Subcutaneous abdominal adipose tissue (tissue), 5 donors: ENCODE data around the gene HMOX2.

ENCODE experiments used
- H3K27ac ChIP-seq: one replicate; pipeline ENCODE4 v1.7.0; 2013; ENCODE audit warnings: low read depth, mild to moderate bottlenecking, inconsistent platforms, low read length, moderate library complexity
- H3K27me3 ChIP-seq, 5 donors: one replicate each; pipeline ENCODE4 v1.7.0; 2013; ENCODE audit warnings: low read length in 5 of 5, inconsistent platforms in 1 of 5; ENCODE audit not compliant: control insufficient read depth in 5 of 5, insufficient read depth in 4 of 5
- H3K36me3 ChIP-seq, 5 donors: one replicate each; pipeline ENCODE4 v1.7.0; 2013; ENCODE audit warnings: low read length in 5 of 5; ENCODE audit not compliant: control insufficient read depth in 5 of 5, insufficient read depth in 5 of 5
- H3K4me1 ChIP-seq, 5 donors: one replicate each; pipeline ENCODE4 v1.7.0; 2013; ENCODE audit warnings: low read length in 5 of 5, mild to moderate bottlenecking in 3 of 5, moderate library complexity in 1 of 5; ENCODE audit not compliant: control insufficient read depth in 5 of 5, insufficient read depth in 5 of 5
- H3K4me3 ChIP-seq, 5 donors: one replicate each; pipeline ENCODE4 v1.7.0; 2013; ENCODE audit warnings: low read length in 5 of 5, low read depth in 1 of 5
- H3K9ac ChIP-seq, 5 donors: one replicate each; pipeline ENCODE4 v1.7.0; 2013; ENCODE audit warnings: low read length in 5 of 5, mild to moderate bottlenecking in 4 of 5, moderate library complexity in 3 of 5
- H3K9me3 ChIP-seq, 5 donors: one replicate each; pipeline ENCODE4 v1.7.0; 2013; ENCODE audit warnings: low read length in 5 of 5; ENCODE audit not compliant: control insufficient read depth in 5 of 5
- donor health status: healthy.
- donor health status: healthy.
- donor health status: healthy.
- donor health status: healthy.
- donor health status: healthy.

Gene HMOX2

GRCh38 chr16:4517812-4518680 is 41.8 kb downstream of the HMOX2 start:
- Histone ChIP-seq H3K9me3 (no peaks in the 10 kb centered on the region), H3K27me3 (no peaks in the 10 kb centered on the region), H3K27ac (no peak overlapping the region), H3K36me3 (peaks cover 0 to 16% (median 5%) of the 10 kb centered on the region in 5 donors), H3K4me1 (peaks cover 12 to 45% (median 34%) of the 10 kb centered on the region in 5 donors), H3K4me3 (no peak overlapping the region), H3K9ac (no peak overlapping the region)

- no peak overlapping the region for H3K4me3 ChIP-seq
- peaks cover 6 to 31% (median 20%) of the 10 kb centered on the region in 5 donors for H3K4me1 ChIP-seq
- no peak overlapping the region for H3K27ac ChIP-seq
- peaks cover 0 to 10% (median 0%) of the 10 kb centered on the region in 5 donors for H3K36me3 ChIP-seq
- H3K27me3 ChIP-seq: no peaks in the 10 kb centered on the region
- no peaks in the 10 kb centered on the region for H3K9me3 ChIP-seq
- H3K9ac ChIP-seq: no peak overlapping the region
Observed at GRCh38 chr16:4519274-4520058, 43.3 kb downstream of the HMOX2 start.

- peaks cover 0 to 10% (median 0%) of the 10 kb centered on the region in 5 donors for H3K36me3 ChIP-seq
- H3K4me3 ChIP-seq: no peak overlapping the region
- no peaks in the 10 kb centered on the region for H3K9me3 ChIP-seq
- peaks cover 3 to 27% (median 21%) of the 10 kb centered on the region in 5 donors for H3K4me1 ChIP-seq
- H3K27ac ChIP-seq: no peak overlapping the region
- H3K27me3 ChIP-seq: no peaks in the 10 kb centered on the region
- no peak overlapping the region for H3K9ac ChIP-seq
Observed at GRCh38 chr16:4520913-4521312, 44.7 kb downstream of the HMOX2 start.

GRCh38 chr16:4522051-4522581 is 45.9 kb downstream of the HMOX2 start:
- Histone ChIP-seq H3K4me3 (no peak overlapping the region), H3K9me3 (no peaks in the 10 kb centered on the region), H3K27ac (no peak overlapping the region), H3K4me1 (peaks cover 3 to 20% (median 17%) of the 10 kb centered on the region in 5 donors), H3K27me3 (no peaks in the 10 kb centered on the region), H3K36me3 (peaks cover 0 to 10% (median 0%) of the 10 kb centered on the region in 5 donors), H3K9ac (peak overlapping the region in 1 of 5 donors; percentile 60)

GRCh38 chr16:4523686-4524085 is 47.5 kb downstream of the HMOX2 start:
- no peak overlapping the region for H3K27ac ChIP-seq
- no peak overlapping the region for H3K4me3 ChIP-seq
- H3K27me3 ChIP-seq: no peaks in the 10 kb centered on the region
- H3K4me1 ChIP-seq: peaks cover 3 to 20% (median 17%) of the 10 kb centered on the region in 5 donors
- H3K9ac ChIP-seq: no peak overlapping the region
- no peaks in the 10 kb centered on the region for H3K9me3 ChIP-seq
- peaks cover 0 to 10% (median 0%) of the 10 kb centered on the region in 5 donors for H3K36me3 ChIP-seq

GRCh38 chr16:4524571-4524970 is 48.4 kb downstream of the HMOX2 start:
- Histone ChIP-seq H3K36me3 (peaks cover 0 to 10% (median 0%) of the 10 kb centered on the region in 5 donors), H3K4me1 (peaks cover 3 to 20% (median 17%) of the 10 kb centered on the region in 5 donors), H3K27ac (no peak overlapping the region), H3K9ac (no peak overlapping the region), H3K9me3 (no peaks in the 10 kb centered on the region), H3K27me3 (no peaks in the 10 kb centered on the region), H3K4me3 (no peak overlapping the region)

- Histone ChIP-seq H3K27me3 (no peaks in the 10 kb centered on the region), H3K9ac (no peak overlapping the region), H3K27ac (no peak overlapping the region), H3K4me1 (peaks cover 3 to 20% (median 17%) of the 10 kb centered on the region in 5 donors), H3K9me3 (no peaks in the 10 kb centered on the region), H3K36me3 (peaks cover 0 to 10% (median 0%) of the 10 kb centered on the region in 5 donors), H3K4me3 (no peak overlapping the region)
Observed at GRCh38 chr16:4525069-4525468, 48.9 kb downstream of the HMOX2 start.

- Histone ChIP-seq H3K9me3 (no peaks in the 10 kb centered on the region), H3K36me3 (peaks cover 0 to 10% (median 0%) of the 10 kb centered on the region in 5 donors), H3K27ac (no peak overlapping the region), H3K4me1 (peaks cover 3 to 20% (median 17%) of the 10 kb centered on the region in 5 donors), H3K9ac (no peak overlapping the region), H3K27me3 (no peaks in the 10 kb centered on the region), H3K4me3 (no peak overlapping the region)
Observed at GRCh38 chr16:4525634-4526277, 49.6 kb downstream of the HMOX2 start.

- Histone ChIP-seq H3K9ac (peak overlapping the region in 1 of 5 donors; percentile 42), H3K4me3 (no peak overlapping the region), H3K27ac (no peak overlapping the region), H3K27me3 (no peaks in the 10 kb centered on the region), H3K9me3 (no peaks in the 10 kb centered on the region), H3K36me3 (peaks cover 0 to 13% (median 4%) of the 10 kb centered on the region in 5 donors), H3K4me1 (peaks cover 0 to 24% (median 7%) of the 10 kb centered on the region in 5 donors)
Observed at GRCh38 chr16:4529085-4530060, 53.2 kb downstream of the HMOX2 start.
